ENCODE results near the gene STX16.

DNA sequence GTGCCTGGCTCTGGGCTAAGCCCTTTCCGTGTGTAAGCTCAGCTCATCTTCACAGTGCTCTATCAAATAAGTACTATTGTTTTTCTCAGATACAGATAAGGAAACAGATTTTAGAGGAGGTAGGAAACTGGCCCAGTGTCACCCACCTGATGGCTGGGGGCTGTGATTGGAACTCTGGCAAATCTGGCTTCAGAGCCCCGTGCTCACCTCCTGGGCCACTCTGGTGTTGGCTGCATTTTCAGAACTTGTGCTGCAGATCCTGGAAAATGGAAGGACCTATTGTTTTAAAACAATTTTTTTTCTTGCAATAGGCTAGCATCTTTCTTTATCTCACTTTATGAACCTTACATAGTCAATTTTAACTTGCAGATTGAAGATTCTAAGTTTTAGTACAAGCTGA lies 5.7 kb downstream of the STX16 start:
- TF ChIP-seq, protein P1, sequence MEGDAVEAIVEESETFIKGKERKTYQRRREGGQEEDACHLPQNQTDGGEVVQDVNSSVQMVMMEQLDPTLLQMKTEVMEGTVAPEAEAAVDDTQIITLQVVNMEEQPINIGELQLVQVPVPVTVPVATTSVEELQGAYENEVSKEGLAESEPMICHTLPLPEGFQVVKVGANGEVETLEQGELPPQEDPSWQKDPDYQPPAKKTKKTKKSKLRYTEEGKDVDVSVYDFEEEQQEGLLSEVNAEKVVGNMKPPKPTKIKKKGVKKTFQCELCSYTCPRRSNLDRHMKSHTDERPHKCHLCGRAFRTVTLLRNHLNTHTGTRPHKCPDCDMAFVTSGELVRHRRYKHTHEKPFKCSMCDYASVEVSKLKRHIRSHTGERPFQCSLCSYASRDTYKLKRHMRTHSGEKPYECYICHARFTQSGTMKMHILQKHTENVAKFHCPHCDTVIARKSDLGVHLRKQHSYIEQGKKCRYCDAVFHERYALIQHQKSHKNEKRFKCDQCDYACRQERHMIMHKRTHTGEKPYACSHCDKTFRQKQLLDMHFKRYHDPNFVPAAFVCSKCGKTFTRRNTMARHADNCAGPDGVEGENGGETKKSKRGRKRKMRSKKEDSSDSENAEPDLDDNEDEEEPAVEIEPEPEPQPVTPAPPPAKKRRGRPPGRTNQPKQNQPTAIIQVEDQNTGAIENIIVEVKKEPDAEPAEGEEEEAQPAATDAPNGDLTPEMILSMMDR (IDR thresholded peaks at IDR 0.05) = no peak
- no peak for TF ChIP-seq POLR2A (IDR thresholded peaks at IDR 0.05)

Measured in sigmoid colon (tissue), 3 donors.